ENCODE results near the gene KLHL26.
A peak's percentile ranks its signal among the peaks of the same experiment; 100 is the strongest.

KLHL26 gene

DNA sequence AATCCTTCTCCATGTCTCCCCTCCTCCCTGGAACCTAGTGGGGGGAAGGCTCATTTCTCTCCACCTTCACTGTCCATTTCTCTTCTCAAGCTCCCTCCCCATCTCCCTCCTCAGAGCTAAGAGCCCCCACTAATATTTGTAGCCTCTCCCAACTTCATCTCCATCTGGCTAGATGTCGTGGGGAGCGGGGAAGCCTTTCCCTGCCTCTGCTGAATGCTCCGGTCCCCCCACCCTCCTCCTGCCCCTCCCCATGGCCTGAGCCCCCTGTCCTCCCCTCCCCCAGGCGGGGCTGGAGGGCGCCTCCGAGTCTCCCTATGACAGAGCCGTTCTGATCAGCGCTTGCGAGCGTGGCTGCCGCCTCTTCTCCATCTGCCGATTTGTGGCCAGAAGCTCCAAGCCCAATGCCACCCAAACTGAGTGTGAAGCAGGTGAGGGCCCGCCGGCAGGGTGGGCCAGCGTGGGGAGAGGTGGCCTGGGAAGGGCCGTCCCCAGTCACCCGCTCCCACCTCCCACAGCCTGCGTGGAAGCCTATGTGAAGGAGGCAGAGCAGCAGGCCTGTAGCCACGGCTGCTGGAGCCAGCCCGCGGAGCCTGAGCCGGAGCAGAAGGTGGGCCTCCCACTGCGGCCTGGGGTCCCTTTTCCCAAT is 23.1 kb upstream of the KLHL26 start:
- DNase-seq, result no peak

DNA sequence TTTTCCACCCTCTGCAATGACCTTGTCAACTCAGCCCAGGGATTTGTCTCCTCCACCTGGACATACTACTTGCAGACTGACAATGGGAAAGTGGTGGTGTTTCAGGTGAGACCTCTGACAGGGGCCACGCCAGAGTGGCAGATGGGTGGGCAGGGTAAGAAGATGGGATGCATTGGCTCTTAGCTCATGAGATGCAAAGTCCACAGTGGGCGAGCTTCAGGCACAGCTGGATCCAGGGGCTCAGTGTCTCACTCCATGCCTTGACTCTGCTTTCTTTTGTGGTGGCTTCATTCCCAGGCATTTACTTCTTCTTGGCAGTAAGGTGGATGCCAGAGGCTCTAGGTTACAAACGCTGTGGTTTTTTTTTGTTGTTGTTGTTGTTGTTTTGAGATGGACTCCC is 20.8 kb upstream of the KLHL26 start:
- no peak for DNase-seq

DNA sequence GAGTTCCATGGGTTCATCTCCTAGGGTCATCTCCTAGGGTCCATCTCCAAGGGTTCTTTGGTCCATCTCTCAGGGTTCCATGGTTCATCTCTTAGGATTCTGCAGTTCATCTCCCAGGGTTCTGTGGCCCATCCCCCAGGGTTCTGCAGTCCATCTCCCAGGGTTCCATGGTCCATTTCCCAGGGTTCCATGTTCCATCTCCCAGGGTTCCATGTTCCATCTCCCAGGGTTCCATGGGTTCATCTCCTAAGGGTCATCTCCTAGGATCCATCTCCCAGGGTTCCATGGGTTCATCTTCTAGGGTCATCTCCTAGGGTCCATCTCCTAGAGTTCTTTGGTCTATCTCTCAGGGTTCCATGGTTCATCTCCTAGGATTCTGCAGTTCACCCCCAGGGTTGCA is 19.3 kb upstream of the KLHL26 start:
- DNase-seq, result no peak

DNA sequence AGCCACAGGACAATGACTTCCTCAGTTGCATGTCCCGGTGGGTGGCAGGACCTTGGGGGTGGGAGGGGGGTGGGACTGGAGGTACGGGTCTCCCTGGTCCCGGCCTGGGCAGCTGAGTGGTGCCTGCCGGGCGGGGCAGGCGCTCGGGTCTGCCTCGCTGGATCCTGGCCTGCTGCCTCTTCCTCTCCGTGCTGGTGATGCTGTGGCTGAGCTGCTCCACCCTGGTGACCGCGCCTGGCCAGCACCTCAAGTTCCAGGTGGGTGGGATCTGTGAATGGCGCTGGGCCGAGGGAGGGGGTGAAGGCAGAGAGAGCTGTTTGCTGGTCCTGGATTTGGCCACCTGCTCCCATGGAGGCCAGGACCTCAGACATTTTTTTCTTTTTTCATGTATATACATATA is 18.6 kb upstream of the KLHL26 start:
- no peak for DNase-seq

DNA sequence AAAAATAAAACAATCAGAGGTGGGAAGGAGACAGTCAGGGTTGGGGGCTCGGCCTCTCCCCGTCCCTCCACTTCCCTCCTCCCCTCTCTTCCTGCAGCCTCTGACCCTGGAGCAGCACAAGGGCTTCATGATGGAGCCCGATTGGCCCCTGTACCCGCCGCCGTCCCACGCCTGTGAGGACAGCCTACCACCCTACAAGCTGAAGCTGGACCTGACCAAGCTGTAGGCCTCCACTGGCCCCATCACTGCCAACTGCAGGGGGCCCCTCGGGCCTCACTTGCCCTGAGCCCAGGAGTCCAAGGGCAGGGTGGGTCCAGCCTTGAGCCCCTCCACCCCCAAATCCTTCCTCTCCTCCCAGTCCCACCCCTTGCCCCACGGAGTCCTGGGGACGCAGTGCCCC is 16.5 kb upstream of the KLHL26 start:
- no peak for DNase-seq

DNA sequence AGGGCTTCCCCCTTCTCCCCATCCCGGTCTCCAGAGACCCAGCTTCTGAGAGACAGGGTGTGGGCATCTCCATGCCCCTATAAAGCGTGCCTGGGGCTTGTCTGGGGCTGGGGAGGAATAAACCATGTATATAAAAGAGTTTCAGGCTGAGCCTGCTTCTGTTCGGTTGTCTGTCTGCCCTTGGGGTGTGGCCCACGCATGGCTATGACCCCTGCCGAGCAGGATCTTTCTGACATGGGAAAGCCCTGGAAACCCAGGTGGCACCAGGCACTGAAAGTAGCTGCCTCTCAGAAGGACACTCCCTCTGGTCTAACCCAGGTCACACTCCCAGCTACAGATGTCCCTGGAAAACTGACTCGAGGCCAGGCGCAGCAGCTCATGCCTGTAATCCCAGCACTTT is 15.9 kb upstream of the KLHL26 start:
- no peak for DNase-seq

DNA sequence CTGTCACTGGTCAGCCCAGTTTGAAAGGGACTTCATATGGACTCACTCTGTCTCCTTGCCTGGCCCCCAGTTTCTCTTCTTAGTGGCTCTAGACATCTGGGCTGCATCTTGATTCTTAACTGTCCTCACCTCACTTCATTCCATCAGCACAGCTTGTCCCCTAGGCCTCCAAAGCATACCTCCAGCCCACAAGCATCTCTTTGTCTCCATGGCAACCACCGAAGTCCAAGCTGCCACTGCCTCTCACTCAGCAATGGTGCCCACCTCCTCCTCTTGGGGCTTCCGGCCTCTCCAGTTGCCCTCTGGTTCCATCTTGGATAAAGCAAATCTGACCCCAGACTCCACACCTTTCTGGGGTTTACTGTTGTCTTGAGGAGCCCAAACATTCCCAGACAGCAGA is 9.9 kb upstream of the KLHL26 start:
- DNase-seq, result no peak

DNA sequence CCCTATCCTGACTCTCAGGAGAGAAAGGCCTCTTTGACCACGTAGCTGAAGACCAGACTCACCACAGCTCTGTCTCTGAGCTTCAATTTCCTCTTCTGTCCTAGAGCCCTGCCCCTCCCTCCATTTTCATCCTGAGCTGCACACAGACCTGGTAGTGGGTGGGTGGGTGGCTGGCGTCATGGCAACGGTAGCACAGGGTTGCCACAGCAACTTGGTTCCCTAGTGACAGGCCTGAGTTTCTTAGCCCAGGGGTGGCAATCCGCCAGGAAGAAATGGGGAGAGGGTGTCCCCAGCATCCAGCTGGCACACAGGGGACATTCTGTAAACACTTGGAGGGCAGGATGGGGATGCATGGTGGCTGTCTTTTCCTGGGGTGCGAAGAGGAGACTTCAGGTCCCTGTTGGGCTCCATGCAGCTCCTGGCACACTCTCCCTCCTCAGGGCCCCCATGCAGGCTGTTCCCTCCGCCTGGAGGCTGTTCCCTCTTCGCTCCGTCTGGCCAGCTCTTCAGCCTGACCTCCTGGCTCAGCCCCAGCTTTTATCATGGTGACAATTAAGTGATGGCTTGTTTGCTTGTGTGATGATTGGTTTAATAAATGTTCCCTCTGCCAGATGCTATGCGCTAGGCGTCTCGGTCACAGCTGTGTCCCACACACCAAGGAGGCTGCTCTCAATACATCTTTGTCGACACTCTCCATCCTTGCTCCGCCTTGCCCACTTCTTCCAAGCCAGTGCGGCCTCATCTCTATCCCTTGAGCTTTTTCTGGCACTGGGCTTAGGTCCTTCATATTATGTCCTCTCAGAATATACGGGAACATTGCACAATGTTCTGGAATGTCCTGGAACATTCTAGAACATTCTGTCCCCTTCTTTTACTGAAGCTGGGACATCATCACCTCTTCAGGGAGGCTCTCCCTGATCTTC is 7.4 kb upstream of the KLHL26 start:
- no peak for DNase-seq

DNA sequence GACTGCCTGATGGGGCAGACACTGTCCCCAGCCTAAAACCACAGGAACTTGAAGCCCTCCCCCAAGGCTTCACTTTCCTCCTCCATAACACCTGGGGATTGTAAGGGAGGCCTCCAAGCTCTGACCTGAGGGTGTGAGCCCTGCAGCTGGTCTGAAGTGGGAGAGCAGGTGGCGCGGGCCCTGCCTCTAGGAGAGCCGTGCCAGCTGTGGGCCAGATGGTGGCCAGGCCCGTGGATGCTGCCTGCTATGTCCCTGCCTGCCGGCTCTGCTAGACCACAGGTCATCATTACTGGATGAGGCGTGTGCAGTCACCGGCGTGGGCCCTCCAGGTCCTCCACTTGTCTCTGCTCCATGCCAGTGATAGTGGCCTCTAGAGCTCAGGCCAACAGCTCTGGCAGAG is 3.5 kb upstream of the KLHL26 start:
- DNase-seq, result no peak

DNA sequence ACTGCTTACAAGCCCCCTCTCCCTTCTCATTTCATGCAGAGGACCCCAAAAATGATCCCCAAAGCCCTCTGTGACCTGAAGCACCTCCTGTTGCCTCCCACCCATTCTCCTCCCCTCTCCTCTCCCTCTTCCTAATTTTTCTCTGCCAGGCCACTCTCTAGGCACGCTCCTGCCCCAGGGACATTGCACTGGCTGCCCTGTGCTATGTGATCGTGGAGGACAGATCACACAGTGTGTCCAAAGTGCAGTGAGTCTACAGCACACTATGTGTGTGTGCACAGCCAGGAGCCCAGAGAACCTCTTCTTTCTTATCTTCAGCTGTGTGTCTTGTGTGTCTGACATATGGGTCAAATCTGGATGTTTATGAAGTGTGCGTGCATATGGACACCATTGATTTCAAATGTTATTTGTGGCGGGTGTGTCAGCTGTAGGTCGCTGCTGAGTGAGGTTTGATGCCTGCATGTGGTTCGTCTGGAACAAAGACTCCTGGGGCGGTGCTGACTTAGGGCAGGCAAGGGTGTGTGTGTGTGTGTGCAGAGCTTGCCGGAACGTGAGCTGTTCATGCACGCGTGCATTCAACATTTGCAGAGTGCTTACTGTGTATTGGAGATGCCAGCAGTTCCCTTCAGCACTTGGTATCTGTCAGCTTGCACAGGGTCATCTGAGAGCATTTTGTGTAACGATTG is 2.1 kb upstream of the KLHL26 start:
- peak; percentile 19 for DNase-seq

DNA sequence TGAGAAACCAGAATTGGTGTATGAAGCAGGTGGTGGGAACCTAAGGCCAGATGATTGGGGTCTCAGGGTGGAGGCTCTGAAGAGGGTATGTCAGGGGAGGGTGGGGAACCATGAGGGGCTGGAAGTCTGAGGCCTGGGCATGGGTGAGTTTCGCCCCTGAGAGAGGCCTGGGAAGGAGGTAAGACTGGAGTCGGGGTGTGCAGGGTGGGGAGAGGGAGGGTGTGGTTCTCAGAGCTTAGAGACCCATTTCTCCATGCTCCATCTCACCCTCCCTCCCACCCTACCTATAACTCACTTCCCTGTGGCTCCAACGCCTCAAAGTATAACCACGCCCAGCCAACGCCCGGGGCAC is 1.0 kb upstream of the KLHL26 start:
- no peak for DNase-seq

DNA sequence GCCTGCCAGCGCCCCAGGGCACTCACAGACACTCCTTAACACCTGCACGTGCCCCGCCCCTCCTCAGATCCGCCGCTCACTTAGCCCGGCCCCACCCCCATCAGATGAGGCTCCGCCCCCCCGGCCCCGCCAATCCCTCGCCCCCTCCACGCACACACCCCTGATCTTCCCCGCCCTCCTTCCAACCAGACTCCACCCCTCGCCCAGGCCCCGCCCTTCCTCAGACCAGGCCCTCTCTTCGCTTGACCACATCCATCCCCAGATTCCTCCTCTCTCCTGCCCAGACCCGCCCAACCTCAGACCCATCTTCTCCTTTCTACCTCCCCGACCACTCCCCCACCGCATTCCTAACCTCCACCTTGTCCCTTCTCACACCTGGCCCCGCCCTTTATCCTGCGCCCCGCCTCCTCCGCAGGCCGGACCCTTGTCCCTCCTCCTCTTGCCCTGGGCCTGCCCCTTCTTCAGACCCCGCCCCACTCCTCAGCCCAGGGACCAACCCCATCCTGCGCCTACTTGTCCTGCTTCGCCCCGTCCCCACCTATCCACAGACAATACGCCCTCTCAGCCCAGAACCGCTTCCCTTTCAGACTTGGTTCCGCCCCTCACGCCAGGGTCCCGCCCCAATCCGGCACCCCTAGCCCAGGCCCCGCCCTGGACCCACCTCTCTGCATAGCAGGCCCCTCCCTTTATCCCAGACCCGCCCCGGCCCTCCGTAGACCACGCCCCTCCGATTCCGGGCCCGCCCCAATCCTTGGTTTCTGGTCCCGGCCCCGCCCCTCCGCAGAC is 452 bp upstream of the KLHL26 start:
- DNase-seq, result peak; percentile 99

DNA sequence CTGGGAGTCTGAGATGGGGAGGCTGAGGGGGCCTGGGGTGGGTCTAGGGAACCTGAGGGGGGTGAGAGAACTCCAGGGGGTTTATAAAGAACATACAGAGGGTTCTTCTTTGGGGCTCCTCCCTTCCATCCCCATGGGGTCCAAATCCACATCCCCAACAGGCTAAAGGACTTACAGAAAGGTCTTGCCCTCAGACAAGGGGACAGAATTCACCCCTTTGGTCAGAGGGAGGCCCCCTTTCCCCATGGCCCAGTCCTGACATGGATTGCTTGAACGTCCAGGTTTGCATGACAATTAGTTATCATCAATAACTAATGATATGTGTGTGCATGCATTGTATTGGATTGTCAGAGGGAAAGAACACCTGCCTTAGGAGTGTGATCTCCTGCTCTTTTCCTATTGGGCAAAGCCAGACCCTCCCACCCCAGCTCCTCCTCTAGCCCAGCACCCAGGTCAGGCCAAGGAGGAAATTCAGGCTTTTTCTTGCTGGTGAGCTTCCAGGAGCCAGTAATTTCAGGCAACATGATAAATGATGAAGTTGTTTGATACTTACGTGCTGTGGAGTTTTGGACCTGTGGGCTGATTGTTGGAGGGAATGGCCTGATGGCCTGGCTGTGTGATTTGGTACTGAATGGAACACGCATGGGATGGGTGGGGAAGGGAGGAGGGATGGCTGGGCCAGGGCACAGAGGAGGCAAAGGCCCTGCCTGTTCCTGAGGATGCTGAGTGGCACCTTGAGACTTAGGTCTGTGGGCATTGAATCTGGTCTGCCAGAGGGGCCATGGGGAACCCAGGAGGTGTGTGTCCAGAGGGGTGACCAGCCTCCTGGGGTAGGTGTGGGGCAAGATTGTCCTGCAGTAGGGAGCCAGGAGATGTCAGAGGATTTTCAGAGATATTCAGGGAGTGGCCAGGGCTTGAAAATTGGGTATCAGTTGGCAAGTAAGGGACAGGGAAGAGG is 1.1 kb downstream of the KLHL26 start:
- no peak for DNase-seq

DNA sequence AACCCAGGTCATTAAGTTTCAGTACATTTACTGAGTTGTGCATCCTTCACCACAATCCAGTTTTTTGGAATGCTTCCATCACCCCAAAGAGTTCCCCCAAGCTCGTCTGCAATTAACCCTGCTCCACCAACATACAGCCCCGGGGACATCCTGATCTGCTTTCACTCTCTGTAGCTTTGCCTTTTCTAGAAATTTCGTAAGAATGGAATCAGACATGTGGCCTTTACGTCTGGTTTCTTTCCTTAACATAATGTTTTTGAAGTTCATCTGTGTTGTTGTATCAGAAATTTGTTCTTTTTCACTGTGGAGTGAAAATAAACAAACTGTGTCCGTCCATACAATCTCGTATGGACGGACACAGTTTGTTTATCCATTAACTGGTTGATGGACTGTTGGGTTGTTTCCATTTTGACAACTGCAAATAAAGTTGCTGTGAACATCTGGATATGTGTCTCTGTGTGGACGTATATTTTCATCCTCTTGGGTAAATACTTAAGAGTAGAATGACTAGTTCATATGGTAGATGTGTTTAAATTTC is 2.9 kb downstream of the KLHL26 start:
- no peak for DNase-seq

DNA sequence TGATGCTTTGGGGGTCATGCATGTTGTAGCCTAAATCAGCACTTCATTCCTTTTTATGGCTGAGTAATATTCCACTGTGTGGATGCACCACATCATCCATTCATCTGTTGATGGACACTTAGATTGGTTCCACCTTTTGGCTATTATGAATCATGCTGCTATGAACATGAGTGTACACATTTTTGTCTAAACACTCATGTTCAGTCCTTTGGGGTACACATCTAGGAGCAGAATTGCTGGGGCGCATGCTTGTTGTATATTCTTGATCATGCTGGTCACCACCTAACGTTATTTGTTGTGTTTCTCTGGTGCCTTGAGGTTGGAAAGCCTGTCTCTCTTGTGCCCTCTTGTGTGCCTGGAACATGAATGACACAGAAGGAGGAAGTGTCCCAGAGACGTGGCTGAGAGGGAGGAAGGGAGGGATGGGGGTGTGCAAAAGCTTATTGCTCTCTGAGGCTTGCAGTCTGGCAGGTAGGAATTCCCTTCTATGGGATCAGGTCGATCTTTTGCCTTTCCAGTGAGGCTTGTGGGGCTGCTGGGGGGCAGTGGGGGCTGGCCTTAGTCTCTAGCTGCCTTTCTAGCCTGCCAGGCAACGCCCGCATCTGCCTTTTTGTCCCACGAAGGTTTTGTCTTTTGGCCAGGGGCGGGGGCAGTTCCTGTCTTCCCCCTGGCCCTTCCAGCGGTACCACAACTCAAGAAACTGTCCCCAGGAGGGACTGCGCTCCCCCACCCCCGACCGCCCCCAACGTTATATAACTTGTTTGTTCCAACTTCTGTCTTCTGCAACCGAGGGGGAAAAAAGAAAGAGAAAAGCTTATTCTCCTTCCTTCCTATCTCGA is 7.6 kb downstream of the KLHL26 start:
- DNase-seq, result no peak

DNA sequence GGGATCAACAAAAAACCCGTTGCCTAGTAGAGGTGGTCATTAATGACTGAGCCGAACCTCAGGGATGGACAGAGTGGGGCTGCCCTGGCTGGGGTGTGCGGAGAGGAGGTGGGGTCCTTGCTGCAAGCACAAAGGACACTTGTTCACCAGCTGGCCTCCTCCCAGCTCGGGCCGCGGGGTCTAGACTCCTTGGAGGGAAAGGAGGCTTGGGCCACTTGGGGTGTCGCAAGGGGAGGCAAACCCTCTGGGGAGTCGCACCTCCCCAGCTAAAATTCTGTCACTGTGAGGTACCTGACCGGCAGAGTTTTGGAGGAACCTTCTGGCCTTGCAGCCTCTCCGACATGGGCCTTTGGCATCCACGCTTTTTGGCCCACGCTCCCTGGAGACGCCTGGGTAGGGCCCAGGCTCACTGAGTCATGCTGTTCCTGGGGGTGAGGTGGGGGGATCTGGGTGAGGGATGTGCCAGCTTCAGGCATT is 8.2 kb downstream of the KLHL26 start:
- no peak for DNase-seq

DNA sequence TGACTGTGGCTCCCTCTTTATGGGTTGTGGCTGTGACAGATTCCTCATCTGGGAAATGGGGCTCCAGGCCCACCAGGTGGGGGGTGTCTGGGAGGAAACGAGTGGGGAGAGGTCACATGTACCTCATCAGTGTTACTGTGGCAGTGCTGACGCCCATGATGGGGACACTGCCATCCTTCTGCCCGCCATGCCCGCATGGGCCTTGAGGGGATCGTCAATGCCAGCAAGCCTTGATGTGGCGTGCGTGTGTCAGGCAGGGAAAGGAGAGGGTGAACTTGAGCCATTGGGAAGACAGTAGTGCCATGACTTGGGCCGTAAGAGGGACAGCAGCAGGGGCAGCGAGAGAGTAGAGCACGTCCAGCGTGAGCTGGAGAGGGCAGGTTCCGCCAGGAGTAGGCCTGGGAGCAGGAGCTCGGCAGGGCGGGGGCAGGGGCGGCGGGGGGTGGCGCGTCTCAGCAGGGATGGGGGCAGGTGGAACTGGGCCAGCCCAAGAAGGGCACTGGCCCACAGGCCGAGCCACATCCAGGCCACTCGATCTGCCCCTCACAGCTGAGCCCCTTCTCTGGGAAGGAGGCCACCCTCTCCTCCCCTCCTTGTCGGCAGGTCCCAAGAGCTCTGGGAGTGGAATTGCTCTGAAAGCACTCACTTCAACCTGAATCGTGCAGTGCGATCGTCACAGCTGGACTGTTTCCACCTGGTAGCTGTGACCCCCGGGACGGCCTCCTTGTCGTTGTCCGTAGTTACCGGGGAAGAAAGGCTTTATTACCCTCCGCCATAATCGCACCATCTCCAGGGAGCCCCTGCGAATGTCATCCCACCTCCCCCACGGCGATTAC is 9.9 kb downstream of the KLHL26 start:
- DNase-seq, result no peak

DNA sequence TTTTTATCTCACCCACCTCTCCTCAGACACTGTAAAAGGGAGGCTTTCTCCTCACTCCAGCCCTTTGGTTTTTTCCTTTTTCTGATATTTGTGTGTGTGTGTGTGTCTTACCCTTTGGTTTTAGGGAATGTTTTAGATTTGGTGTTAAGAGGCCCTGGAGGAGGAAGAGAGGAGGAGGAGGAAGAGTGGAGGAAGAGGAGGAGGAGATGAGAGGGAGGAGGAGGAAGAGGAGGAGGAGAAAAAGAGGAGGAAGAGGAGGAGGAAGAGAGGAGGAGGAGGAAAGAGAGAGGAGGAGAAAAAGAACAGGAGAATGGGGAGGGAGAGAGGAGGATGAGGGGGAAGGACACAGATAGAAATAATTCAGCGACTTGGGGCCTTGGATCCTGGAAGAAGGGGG is 10.5 kb downstream of the KLHL26 start:
- DNase-seq, result no peak

DNA sequence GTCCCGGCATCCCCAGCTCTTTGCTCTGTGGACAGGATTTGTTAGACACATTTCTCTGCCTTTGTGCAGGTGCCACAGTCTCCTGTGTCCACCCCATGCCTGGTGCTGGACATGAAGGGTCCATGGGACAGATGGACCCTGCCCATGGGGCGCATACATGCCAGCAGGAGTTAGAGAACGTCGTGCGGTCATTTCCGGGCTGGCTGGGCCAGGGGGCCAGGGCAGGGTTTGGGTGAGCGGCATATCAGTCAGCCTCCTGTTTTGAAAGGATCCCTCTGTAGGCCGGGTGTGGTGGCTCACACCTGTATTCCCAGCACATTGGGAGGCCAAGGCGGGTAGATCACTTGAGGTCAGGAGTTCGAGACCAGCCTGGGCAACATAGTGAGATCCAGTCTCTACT is 11.0 kb downstream of the KLHL26 start:
- DNase-seq, result no peak

DNA sequence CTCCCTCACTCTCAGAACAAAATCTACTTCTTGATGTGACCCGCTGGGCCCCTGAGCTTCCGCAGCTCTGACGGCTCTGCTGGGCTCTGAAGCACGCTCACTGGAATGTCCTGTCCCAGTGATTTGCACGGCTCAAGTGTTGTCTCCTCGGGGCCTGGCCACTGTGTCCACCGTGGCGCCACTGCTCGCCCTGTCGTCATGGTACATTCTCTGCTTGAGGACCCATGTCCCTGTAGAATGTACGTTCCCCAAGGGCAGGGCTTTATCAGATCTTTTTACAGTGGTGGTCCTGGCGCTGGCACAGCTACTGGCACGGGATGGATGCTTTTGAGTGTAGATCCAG is 12.1 kb downstream of the KLHL26 start:
- DNase-seq, result no peak
